WERI-Rb-1 (cell line): Measurements from ENCODE around the gene RAB3IP.
"Not testable (repeated sequence)": the region's sequence is repeated elsewhere in the genome, so short reads cannot be mapped to it uniquely, and the experiment has no call there.

Experiments used
- DNase-seq: peaks from one replicate; pipeline ENCODE4 v3.0.0-alpha.2; 2020
- H3K27ac ChIP-seq: fragments of 250-450 bp; sonication (Bioruptor Pico); 2 replicates; pipeline ENCODE4 v1.5.1; 2020; ENCODE audit warnings: mild to moderate bottlenecking, moderate library complexity
- H3K27me3 ChIP-seq: fragments of 250-450 bp; sonication (Bioruptor Pico); 2 replicates; pipeline ENCODE4 v1.5.1; 2021; ENCODE audit warnings: mild to moderate bottlenecking, low read depth, moderate library complexity; ENCODE audit not compliant: insufficient read depth, severe bottlenecking
- H3K36me3 ChIP-seq: fragments of 250-450 bp; sonication (Bioruptor Pico); 2 replicates; pipeline ENCODE4 v1.5.1; 2020; ENCODE audit warnings: mild to moderate bottlenecking, moderate library complexity
- H3K4me3 ChIP-seq: 2 replicates; pipeline ENCODE4 v1.5.1; 2011; ENCODE audit warnings: low read depth, mild to moderate bottlenecking, control low read depth, low read length
- H3K9me3 ChIP-seq: fragments of 250-450 bp; sonication (Bioruptor Pico); 2 replicates; pipeline ENCODE4 v1.5.1; 2021; ENCODE audit warnings: mild to moderate bottlenecking, moderate library complexity; ENCODE audit not compliant: severe bottlenecking
- TF ChIP-seq, protein P1 (sequence below): IDR thresholded peaks from 2 replicates; pipeline ENCODE4 v1.5.1; 2011; ENCODE audit warnings: low read depth, mild to moderate bottlenecking, control low read depth, inconsistent platforms, low read length

The RAB3IP gene

DNA sequence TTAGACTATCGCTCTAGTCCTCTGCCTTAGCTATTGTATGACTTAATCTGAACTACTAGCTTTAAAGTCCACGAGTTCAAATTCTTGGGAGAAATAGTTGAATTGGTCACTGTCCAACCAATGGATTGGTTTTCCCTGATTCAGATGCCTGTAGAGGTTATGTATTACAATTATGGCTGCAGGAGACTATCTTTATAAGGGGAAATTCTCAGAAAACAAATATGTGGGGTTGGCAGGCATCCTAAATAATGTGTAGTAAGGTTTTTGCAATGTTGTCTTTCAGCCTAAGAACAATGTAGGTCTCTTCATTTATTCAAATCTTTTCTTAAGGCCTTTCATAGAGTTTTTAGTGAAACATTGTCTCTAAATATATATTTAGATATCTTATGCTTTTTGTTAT is 113.3 kb downstream of the RAB3IP start:
- Histone ChIP-seq H3K27ac (no peak overlapping the region), H3K9me3 (peaks cover 9% of the 10 kb centered on the region), H3K36me3 (no peaks in the 10 kb centered on the region), H3K4me3 (no peak overlapping the region), H3K27me3 (no peaks in the 10 kb centered on the region)
- TF ChIP-seq, protein P1, sequence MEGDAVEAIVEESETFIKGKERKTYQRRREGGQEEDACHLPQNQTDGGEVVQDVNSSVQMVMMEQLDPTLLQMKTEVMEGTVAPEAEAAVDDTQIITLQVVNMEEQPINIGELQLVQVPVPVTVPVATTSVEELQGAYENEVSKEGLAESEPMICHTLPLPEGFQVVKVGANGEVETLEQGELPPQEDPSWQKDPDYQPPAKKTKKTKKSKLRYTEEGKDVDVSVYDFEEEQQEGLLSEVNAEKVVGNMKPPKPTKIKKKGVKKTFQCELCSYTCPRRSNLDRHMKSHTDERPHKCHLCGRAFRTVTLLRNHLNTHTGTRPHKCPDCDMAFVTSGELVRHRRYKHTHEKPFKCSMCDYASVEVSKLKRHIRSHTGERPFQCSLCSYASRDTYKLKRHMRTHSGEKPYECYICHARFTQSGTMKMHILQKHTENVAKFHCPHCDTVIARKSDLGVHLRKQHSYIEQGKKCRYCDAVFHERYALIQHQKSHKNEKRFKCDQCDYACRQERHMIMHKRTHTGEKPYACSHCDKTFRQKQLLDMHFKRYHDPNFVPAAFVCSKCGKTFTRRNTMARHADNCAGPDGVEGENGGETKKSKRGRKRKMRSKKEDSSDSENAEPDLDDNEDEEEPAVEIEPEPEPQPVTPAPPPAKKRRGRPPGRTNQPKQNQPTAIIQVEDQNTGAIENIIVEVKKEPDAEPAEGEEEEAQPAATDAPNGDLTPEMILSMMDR, result no peak
- DNase-seq, result no peak

DNA sequence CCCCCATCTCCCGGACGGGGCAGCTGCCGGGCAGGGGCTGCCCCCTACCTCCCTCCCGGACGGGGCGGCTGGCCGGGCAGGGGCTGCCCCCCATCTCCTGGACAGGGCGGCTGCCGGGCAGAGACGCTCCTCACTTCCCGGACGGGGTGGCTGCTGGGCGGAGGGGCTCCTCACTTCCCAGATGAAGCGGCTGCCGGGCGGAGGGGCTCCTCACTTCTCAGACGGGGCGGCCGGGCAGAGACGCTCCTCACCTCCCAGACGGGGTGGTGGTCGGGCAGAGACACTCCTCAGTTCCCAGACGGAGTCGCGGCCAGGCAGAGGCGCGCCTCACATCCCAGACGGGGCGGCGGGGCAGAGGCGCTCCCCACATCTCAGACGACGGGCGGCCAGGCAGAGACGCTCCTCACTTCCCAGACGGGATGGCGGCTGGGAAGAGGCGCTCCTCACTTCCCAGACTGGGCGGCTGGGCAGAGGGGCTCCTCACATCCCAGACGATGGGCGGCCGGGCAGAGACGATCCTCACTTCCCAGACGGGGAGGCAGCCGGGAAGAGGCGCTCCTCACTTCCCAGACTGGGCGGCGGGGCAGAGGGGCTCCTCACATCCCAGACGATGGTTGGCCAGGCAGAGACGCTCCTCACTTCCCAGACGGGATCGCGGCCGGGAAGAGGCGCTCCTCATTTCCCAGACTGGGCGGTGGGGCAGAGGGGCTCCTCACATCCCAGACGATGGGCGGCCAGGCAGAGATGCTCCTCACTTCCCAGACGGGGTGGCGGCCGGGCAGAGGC is 114.7 kb downstream of the RAB3IP start:
- H3K36me3 ChIP-seq, DNase-seq, H3K27ac ChIP-seq, H3K4me3 ChIP-seq, H3K27me3 ChIP-seq, H3K9me3 ChIP-seq: not testable (repeated sequence)

DNA sequence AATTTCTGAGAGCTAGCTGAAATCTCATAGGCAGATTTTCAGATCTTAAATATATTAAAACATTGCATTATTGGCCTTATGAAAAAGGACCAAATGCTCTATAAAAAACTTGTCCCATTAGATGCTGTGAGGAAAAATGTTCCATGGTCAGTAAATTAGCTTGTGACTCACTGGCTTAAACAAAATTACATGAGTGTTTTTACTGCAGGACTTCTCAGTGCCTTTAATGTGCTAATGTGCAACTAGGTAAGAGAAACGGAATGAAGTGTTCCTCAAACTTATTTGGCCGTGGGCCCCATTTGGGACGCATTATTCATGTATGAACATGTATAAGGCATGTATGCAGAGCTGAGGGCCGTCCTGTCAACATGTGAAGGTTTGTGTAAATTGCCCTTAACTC is 128.0 kb downstream of the RAB3IP start:
- Histone ChIP-seq H3K4me3 (no peak overlapping the region), H3K36me3 (no peaks in the 10 kb centered on the region), H3K27ac (no peak overlapping the region), H3K9me3 (no peaks in the 10 kb centered on the region), H3K27me3 (no peaks in the 10 kb centered on the region)
- TF ChIP-seq, protein P1, result no peak
- no peak for DNase-seq

DNA sequence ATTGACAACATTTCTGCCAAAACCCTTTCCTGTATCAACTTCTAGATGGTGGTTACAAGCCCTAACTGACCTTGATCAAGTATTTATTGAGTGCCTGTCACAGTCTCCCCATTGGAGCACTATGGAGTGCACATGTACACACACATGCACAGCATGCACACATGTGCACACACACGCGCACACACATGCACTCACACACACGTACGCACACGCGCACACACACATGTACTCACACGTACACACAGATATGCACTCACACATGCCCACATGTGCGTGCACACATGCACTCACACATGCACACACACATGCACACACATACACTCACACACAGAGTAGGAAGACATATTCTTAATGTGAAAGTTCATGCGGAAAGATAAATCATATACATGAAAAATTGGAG is 130.0 kb downstream of the RAB3IP start:
- Histone ChIP-seq H3K36me3 (no peaks in the 10 kb centered on the region), H3K9me3 (no peaks in the 10 kb centered on the region), H3K4me3 (no peak overlapping the region), H3K27me3 (no peaks in the 10 kb centered on the region), H3K27ac (no peak overlapping the region)
- no peak for DNase-seq
- TF ChIP-seq, protein P1, result no peak

DNA sequence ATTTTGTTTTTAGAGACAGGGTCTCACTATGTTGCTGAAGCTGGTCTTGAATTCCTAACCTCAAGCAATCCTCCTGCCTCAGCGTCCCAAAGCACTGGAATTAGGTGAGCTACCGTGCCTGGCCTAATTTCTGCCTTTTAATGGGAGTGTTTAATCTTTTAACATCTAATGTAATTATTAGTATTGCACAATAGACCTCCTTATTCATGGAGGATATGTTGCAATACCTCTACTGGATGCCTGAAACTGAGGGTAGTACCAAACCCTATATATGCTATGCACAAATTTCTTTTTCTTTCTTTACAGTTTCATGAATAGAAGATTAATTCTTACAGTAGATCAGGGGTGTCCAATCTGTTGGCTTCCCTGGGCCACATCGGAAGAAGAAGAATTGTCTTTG is 134.1 kb downstream of the RAB3IP start:
- H3K4me3 ChIP-seq, result no peak overlapping the region
- no peak overlapping the region for H3K27ac ChIP-seq
- DNase-seq, result no peak
- H3K27me3 ChIP-seq, result no peaks in the 10 kb centered on the region
- no peaks in the 10 kb centered on the region for H3K36me3 ChIP-seq
- TF ChIP-seq, protein P1, result no peak
- H3K9me3 ChIP-seq, result no peaks in the 10 kb centered on the region
